WTC11 (cell line): ENCODE measurements around the gene PTPRN2. TPM values are rescaled to one million over a fixed set of nuclear protein-coding genes. Genes with fewer than 3 reads are reported as not detected.

Source experiments
- ATAC-seq: fragments of 200-7000 bp; cut with Tn5 transposase; 2 replicates; pipeline ENCODE4 v1.10.0; 2021; ENCODE audit warnings: mild to moderate bottlenecking, moderate library complexity
- CTCF ChIA-PET: fragments of 300-600 bp; sonication (Branson Sonifier 250); formaldehyde crosslinking; loops from one replicate; lab custom pipeline; 2021; ENCODE audit warnings: antibody characterized with exemption; lab: Charles Lee
- POLR2A ChIA-PET: fragments of 350-600 bp; sonication (Branson Sonifier 250); formaldehyde crosslinking; loops from one replicate; lab custom pipeline; 2021; ENCODE audit warnings: antibody characterized with exemption; lab: Charles Lee
- DNase-seq: peaks from one replicate; pipeline ENCODE4 v3.0.0; 2021; ENCODE audit warnings: low spot score
- H3K27ac Mint-ChIP-seq: 2 replicates; pipeline ENCODE4 v1.8.0; 2021; ENCODE audit warnings: mixed read lengths
- H3K27me3 Mint-ChIP-seq: 2 replicates; pipeline ENCODE4 v1.8.0; 2021; ENCODE audit warnings: low read depth, mild to moderate bottlenecking, moderate library complexity, mixed read lengths
- H3K36me3 Mint-ChIP-seq: 2 replicates; pipeline ENCODE4 v1.8.0; 2021; ENCODE audit warnings: mixed read lengths
- H3K4me1 Mint-ChIP-seq: 2 replicates; pipeline ENCODE4 v1.8.0; 2022; ENCODE audit warnings: mixed read lengths
- H3K4me3 Mint-ChIP-seq: 2 replicates; pipeline ENCODE4 v1.8.0; 2021; ENCODE audit warnings: mild to moderate bottlenecking, moderate library complexity, mixed read lengths
- H3K9me3 Mint-ChIP-seq: 2 replicates; pipeline ENCODE4 v1.8.0; 2021; ENCODE audit warnings: mixed read lengths
- CREB1 ChIP-seq: sonication (generic); formaldehyde crosslinking; IDR thresholded peaks from 2 replicates; pipeline ENCODE4 v1.8.0; 2023; ENCODE audit warnings: mild to moderate bottlenecking, missing genetic modification reagents
- ELF4 ChIP-seq: sonication (generic); formaldehyde crosslinking; IDR thresholded peaks from 2 replicates; pipeline ENCODE4 v1.8.1; 2022; ENCODE audit warnings: low read depth, mild to moderate bottlenecking, moderate library complexity, missing genetic modification reagents
- ETV6 ChIP-seq: sonication (generic); formaldehyde crosslinking; IDR thresholded peaks from 2 replicates; pipeline ENCODE4 v1.8.1; 2022; ENCODE audit warnings: mild to moderate bottlenecking, missing genetic modification reagents
- GRHL2 ChIP-seq: fragments of 250-450 bp; sonication (Bioruptor Pico); IDR thresholded peaks from 2 replicates; pipeline ENCODE4 v1.8.0; 2022; ENCODE audit warnings: mild to moderate bottlenecking, moderate library complexity; ENCODE audit not compliant: insufficient replicate concordance, severe bottlenecking
- HMGA2 ChIP-seq: fragments of 250-450 bp; sonication (Bioruptor Pico); IDR thresholded peaks from 2 replicates; pipeline ENCODE4 v1.4.0; 2021; ENCODE audit warnings: mild to moderate bottlenecking, moderate library complexity
- JUN ChIP-seq: sonication (generic); formaldehyde crosslinking; IDR thresholded peaks from 2 replicates; pipeline ENCODE4 v1.8.0; 2023; ENCODE audit warnings: mild to moderate bottlenecking, missing genetic modification reagents
- NFATC4 ChIP-seq: fragments of 250-450 bp; sonication (Bioruptor Pico); IDR thresholded peaks from 2 replicates; pipeline ENCODE4 v1.9.0; 2021; ENCODE audit warnings: mild to moderate bottlenecking
- RORB ChIP-seq: fragments of 250-450 bp; sonication (Bioruptor Pico); IDR thresholded peaks from 2 replicates; pipeline ENCODE4 v1.9.0; 2021; ENCODE audit warnings: mild to moderate bottlenecking
- SMAD4 ChIP-seq: sonication (generic); formaldehyde crosslinking; IDR thresholded peaks from 2 replicates; pipeline ENCODE4 v1.8.0; 2022; ENCODE audit warnings: mild to moderate bottlenecking, missing genetic modification reagents
- SOX15 ChIP-seq: fragments of 250-450 bp; sonication (Bioruptor Pico); IDR thresholded peaks from 2 replicates; pipeline ENCODE4 v1.9.0; 2021; ENCODE audit warnings: mild to moderate bottlenecking
- ZNF232 ChIP-seq: sonication (generic); formaldehyde crosslinking; IDR thresholded peaks from 2 replicates; pipeline ENCODE4 v1.8.0; 2022; ENCODE audit warnings: mild to moderate bottlenecking, missing genetic modification reagents
- ZNF416 ChIP-seq: fragments of 250-450 bp; sonication (Bioruptor Pico); IDR thresholded peaks from 2 replicates; pipeline ENCODE4 v1.9.0; 2021; ENCODE audit warnings: mild to moderate bottlenecking, inconsistent platforms
- ZNF423 ChIP-seq: fragments of 250-450 bp; sonication (Bioruptor Pico); IDR thresholded peaks from 2 replicates; pipeline ENCODE4 v2.1.2; 2022; ENCODE audit warnings: mild to moderate bottlenecking, moderate library complexity
- ZNF671 ChIP-seq: fragments of 250-450 bp; sonication (Bioruptor Pico); IDR thresholded peaks from 2 replicates; pipeline ENCODE4 v1.8.0; 2021; ENCODE audit warnings: mild to moderate bottlenecking
- total RNA-seq: library from RNA; stranded (reverse); gene quantifications from 3 replicates; pipeline ENCODE4 v1.2.3, GENCODE V29; 2021
- TF ChIP-seq, protein P1 (sequence below): sonication (generic); formaldehyde crosslinking; IDR thresholded peaks from 2 replicates; pipeline ENCODE4 v1.8.0; 2022; ENCODE audit warnings: mild to moderate bottlenecking, missing genetic modification reagents
- TF ChIP-seq, protein P2 (sequence below): fragments of 250-450 bp; sonication (Bioruptor Pico); IDR thresholded peaks from 2 replicates; pipeline ENCODE4 v2.1.2; 2022; ENCODE audit warnings: mild to moderate bottlenecking, moderate library complexity
- TF ChIP-seq, protein P3 (sequence below): sonication (generic); formaldehyde crosslinking; IDR thresholded peaks from 2 replicates; pipeline ENCODE4 v1.8.1; 2023; ENCODE audit warnings: mild to moderate bottlenecking, missing genetic modification reagents, moderate library complexity
- TF ChIP-seq, protein P4 (sequence below): sonication (generic); formaldehyde crosslinking; IDR thresholded peaks from 2 replicates; pipeline ENCODE4 v1.8.1; 2022; ENCODE audit warnings: mild to moderate bottlenecking, missing genetic modification reagents, moderate library complexity, borderline replicate concordance
- TF ChIP-seq, protein P5 (sequence below): fragments of 250-450 bp; sonication (Bioruptor Pico); IDR thresholded peaks from 2 replicates; pipeline ENCODE4 v1.9.0; 2021; ENCODE audit warnings: moderate library complexity, mild to moderate bottlenecking, inconsistent platforms, borderline replicate concordance
- TF ChIP-seq, protein P6 (sequence below): fragments of 250-450 bp; sonication (Bioruptor Pico); IDR thresholded peaks from 2 replicates; pipeline ENCODE4 v1.8.0; 2021; ENCODE audit warnings: mild to moderate bottlenecking

Gene PTPRN2
- total RNA-seq, 1 experiment from 2014 or later, result 4.7 TPM

GRCh38 chr7:157795199-157795598 lies 792.4 kb downstream of the PTPRN2 start:
- ChIA-PET CTCF (no interaction called here), POLR2A (no interaction called here)
- TF ChIP-seq ZNF671 (CRISPR knock-in tag), result no peak
- no peak for TF ChIP-seq JUN (CRISPR knock-in tag)
- TF ChIP-seq ZNF423 (CRISPR knock-in tag), result peak; percentile 97
- TF ChIP-seq, protein P1, sequence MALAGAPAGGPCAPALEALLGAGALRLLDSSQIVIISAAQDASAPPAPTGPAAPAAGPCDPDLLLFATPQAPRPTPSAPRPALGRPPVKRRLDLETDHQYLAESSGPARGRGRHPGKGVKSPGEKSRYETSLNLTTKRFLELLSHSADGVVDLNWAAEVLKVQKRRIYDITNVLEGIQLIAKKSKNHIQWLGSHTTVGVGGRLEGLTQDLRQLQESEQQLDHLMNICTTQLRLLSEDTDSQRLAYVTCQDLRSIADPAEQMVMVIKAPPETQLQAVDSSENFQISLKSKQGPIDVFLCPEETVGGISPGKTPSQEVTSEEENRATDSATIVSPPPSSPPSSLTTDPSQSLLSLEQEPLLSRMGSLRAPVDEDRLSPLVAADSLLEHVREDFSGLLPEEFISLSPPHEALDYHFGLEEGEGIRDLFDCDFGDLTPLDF, result no peak
- peaks cover 39% of the 10 kb centered on the region for H3K4me1 Mint-ChIP-seq
- DNase-seq, result no peak
- H3K36me3 Mint-ChIP-seq, result peaks cover 25% of the 10 kb centered on the region
- H3K27ac Mint-ChIP-seq, result peak overlapping the region; percentile 65
- ATAC-seq, result no peak
- peaks cover 3% of the 10 kb centered on the region; the same call in 1 of the 2 replicates for H3K27me3 Mint-ChIP-seq
- H3K9me3 Mint-ChIP-seq, result peaks cover 33% of the 10 kb centered on the region
- H3K4me3 Mint-ChIP-seq, result no peak overlapping the region; the same call in 1 of the 2 replicates

GRCh38 chr7:157794746-157795065 lies 792.9 kb downstream of the PTPRN2 start:
- peaks cover 39% of the 10 kb centered on the region for H3K4me1 Mint-ChIP-seq
- DNase-seq (no peak), ATAC-seq (peak; percentile 40)
- peaks cover 3% of the 10 kb centered on the region; the same call in 1 of the 2 replicates for H3K27me3 Mint-ChIP-seq
- POLR2A ChIA-PET, result no interaction called here
- peaks cover 37% of the 10 kb centered on the region for H3K9me3 Mint-ChIP-seq
- CTCF ChIA-PET, result no interaction called here
- peak overlapping the region; percentile 23 for H3K4me3 Mint-ChIP-seq
- no peak for TF ChIP-seq GRHL2
- TF ChIP-seq ETV6 (CRISPR knock-in tag), result no peak
- TF ChIP-seq, protein P2, sequence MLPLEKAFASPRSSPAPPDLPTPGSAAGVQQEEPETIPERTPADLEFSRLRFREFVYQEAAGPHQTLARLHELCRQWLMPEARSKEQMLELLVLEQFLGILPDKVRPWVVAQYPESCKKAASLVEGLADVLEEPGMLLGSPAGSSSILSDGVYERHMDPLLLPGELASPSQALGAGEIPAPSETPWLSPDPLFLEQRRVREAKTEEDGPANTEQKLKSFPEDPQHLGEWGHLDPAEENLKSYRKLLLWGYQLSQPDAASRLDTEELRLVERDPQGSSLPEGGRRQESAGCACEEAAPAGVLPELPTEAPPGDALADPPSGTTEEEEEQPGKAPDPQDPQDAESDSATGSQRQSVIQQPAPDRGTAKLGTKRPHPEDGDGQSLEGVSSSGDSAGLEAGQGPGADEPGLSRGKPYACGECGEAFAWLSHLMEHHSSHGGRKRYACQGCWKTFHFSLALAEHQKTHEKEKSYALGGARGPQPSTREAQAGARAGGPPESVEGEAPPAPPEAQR (CRISPR knock-in tag), result no peak
- TF ChIP-seq ZNF423 (CRISPR knock-in tag), result peak; percentile 4; the same call in 1 of the 2 replicates
- TF ChIP-seq, protein P3, sequence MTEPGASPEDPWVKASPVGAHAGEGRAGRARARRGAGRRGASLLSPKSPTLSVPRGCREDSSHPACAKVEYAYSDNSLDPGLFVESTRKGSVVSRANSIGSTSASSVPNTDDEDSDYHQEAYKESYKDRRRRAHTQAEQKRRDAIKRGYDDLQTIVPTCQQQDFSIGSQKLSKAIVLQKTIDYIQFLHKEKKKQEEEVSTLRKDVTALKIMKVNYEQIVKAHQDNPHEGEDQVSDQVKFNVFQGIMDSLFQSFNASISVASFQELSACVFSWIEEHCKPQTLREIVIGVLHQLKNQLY (CRISPR knock-in tag), result no peak
- no peak for TF ChIP-seq ZNF416
- TF ChIP-seq, all 79 proteins: peak for 1
- peak overlapping the region; percentile 88 for H3K27ac Mint-ChIP-seq
- H3K36me3 Mint-ChIP-seq, result peaks cover 26% of the 10 kb centered on the region

- peaks cover 41% of the 10 kb centered on the region for H3K9me3 Mint-ChIP-seq
- TF ChIP-seq RORB (CRISPR knock-in tag), result no peak
- TF ChIP-seq SOX15 (CRISPR knock-in tag), result no peak
- no peak for TF ChIP-seq CREB1 (CRISPR knock-in tag)
- TF ChIP-seq SMAD4 (CRISPR knock-in tag), result no peak
- TF ChIP-seq, protein P4, sequence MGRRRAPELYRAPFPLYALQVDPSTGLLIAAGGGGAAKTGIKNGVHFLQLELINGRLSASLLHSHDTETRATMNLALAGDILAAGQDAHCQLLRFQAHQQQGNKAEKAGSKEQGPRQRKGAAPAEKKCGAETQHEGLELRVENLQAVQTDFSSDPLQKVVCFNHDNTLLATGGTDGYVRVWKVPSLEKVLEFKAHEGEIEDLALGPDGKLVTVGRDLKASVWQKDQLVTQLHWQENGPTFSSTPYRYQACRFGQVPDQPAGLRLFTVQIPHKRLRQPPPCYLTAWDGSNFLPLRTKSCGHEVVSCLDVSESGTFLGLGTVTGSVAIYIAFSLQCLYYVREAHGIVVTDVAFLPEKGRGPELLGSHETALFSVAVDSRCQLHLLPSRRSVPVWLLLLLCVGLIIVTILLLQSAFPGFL (CRISPR knock-in tag), result no peak
- TF ChIP-seq, protein P5, sequence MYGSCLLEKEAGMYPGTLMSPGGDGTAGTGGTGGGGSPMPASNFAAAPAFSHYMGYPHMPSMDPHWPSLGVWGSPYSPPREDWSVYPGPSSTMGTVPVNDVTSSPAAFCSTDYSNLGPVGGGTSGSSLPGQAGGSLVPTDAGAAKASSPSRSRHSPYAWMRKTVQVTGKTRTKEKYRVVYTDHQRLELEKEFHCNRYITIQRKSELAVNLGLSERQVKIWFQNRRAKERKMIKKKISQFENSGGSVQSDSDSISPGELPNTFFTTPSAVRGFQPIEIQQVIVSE (CRISPR knock-in tag), result no peak
- no peak for TF ChIP-seq HMGA2 (CRISPR knock-in tag)
- no peak for TF ChIP-seq NFATC4
- TF ChIP-seq, protein P6, sequence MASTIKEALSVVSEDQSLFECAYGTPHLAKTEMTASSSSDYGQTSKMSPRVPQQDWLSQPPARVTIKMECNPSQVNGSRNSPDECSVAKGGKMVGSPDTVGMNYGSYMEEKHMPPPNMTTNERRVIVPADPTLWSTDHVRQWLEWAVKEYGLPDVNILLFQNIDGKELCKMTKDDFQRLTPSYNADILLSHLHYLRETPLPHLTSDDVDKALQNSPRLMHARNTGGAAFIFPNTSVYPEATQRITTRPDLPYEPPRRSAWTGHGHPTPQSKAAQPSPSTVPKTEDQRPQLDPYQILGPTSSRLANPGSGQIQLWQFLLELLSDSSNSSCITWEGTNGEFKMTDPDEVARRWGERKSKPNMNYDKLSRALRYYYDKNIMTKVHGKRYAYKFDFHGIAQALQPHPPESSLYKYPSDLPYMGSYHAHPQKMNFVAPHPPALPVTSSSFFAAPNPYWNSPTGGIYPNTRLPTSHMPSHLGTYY (CRISPR knock-in tag), result no peak
- TF ChIP-seq, protein P2 (CRISPR knock-in tag), result no peak
- TF ChIP-seq ELF4, result no peak
- TF ChIP-seq ZNF232, result no peak
- no peak for ATAC-seq
- H3K27ac Mint-ChIP-seq, result peak overlapping the region; percentile 88
- POLR2A ChIA-PET, result no interaction called here
- H3K4me1 Mint-ChIP-seq, result peaks cover 39% of the 10 kb centered on the region
- CTCF ChIA-PET, result no interaction called here
- H3K4me3 Mint-ChIP-seq, result peak overlapping the region; percentile 23
- peaks cover 3% of the 10 kb centered on the region; the same call in 1 of the 2 replicates for H3K27me3 Mint-ChIP-seq
- peaks cover 25% of the 10 kb centered on the region for H3K36me3 Mint-ChIP-seq
- no peak for DNase-seq
Measured at GRCh38 chr7:157793973-157794745, 793.5 kb downstream of the PTPRN2 start.
